IMR-90 (cell line): ENCODE measurements around the gene PPP6R3. TPM values are rescaled to one million over a fixed set of nuclear protein-coding genes. Genes with fewer than 3 reads are reported as not detected.

Experiments
- ATAC-seq: fragments of 200-7000 bp; cut with Tn5 transposase; 2 replicates; pipeline ENCODE4 v1.9.1; 2020; ENCODE audit warnings: low read depth, mild to moderate bottlenecking, moderate library complexity
- BruUV-seq: library from RNA; stranded (reverse); fragments of 400-500 nt; replicated peaks from 2 replicates; lab custom pipeline; 2021; lab: Mats Ljungman, UMichigan
- CTCF ChIA-PET: fragments of 300-600 bp; formaldehyde crosslinking; extraction: SDS; loops from one replicate; lab custom pipeline; 2021; ENCODE audit warnings: antibody characterized with exemption; lab: Yijun Ruan, JAX
- POLR2A ChIA-PET: fragments of 300-600 bp; sonication (Branson Sonifier 250); formaldehyde crosslinking; loops from one replicate; lab custom pipeline; 2022; ENCODE audit warnings: antibody characterized with exemption; ENCODE audit not compliant: unreplicated experiment; lab: Charles Lee
- DNase-seq: peaks from one replicate; pipeline ENCODE4 v3.0.0; 2013
- H2AFZ ChIP-seq: replicated peaks from 2 replicates; pipeline ENCODE3; 2013; ENCODE audit warnings: low read length, mild to moderate bottlenecking; ENCODE audit not compliant: poor library complexity
- H2AK5ac ChIP-seq: 2 replicates; pipeline ENCODE4 v1.6.1; 2013; ENCODE audit warnings: low read depth, low read length, inconsistent platforms
- H2AK9ac ChIP-seq: replicated peaks from 2 replicates; pipeline ENCODE3; 2013; ENCODE audit warnings: mild to moderate bottlenecking, low read depth, low read length, moderate library complexity; ENCODE audit not compliant: poor library complexity
- H2BK120ac ChIP-seq: 2 replicates; pipeline ENCODE4 v1.6.1; 2013; ENCODE audit warnings: low read depth, low read length, inconsistent platforms
- H2BK15ac ChIP-seq: 3 replicates; pipeline ENCODE4 v1.6.1; 2013; ENCODE audit warnings: low read depth, low read length, inconsistent platforms
- H2BK20ac ChIP-seq: 2 replicates; pipeline ENCODE4 v1.6.1; 2013; ENCODE audit warnings: low read depth, mild to moderate bottlenecking, inconsistent platforms, low read length, moderate library complexity
- H2BK5ac ChIP-seq: 2 replicates; pipeline ENCODE4 v1.6.1; 2013; ENCODE audit warnings: mild to moderate bottlenecking, low read depth, low read length, inconsistent platforms; ENCODE audit not compliant: poor library complexity, severe bottlenecking
- H3K14ac ChIP-seq: replicated peaks from 2 replicates; pipeline ENCODE4 v1.6.1; 2013; ENCODE audit warnings: low read depth, low read length, inconsistent platforms
- H3K18ac ChIP-seq: 2 replicates; pipeline ENCODE4 v1.6.1; 2013; ENCODE audit warnings: low read depth, low read length, control low read depth
- H3K23ac ChIP-seq: 2 replicates; pipeline ENCODE4 v1.6.1; 2013; ENCODE audit warnings: low read depth, low read length, inconsistent platforms
- H3K27ac ChIP-seq: 2 replicates; pipeline ENCODE4 v1.5.1; 2013; ENCODE audit warnings: mild to moderate bottlenecking, control low read depth, low read length; ENCODE audit not compliant: insufficient read depth
- H3K27me3 ChIP-seq: 2 replicates; pipeline ENCODE4 v1.6.1; 2013; ENCODE audit warnings: low read length; ENCODE audit not compliant: control insufficient read depth, insufficient read depth
- H3K36me3 ChIP-seq: 2 replicates; pipeline ENCODE4 v1.6.1; 2013; ENCODE audit warnings: low read length, mixed read lengths; ENCODE audit not compliant: control insufficient read depth, insufficient read depth
- H3K4ac ChIP-seq: 2 replicates; pipeline ENCODE4 v1.6.1; 2013; ENCODE audit warnings: low read depth, low read length, inconsistent platforms
- H3K4me1 ChIP-seq: 2 replicates; pipeline ENCODE4 v1.6.1; 2013; ENCODE audit warnings: low read length, mixed read lengths; ENCODE audit not compliant: control insufficient read depth, insufficient read depth
- H3K4me2 ChIP-seq: 2 replicates; pipeline ENCODE4 v1.6.1; 2013; ENCODE audit warnings: low read depth, mild to moderate bottlenecking, control low read depth, low read length, moderate library complexity
- H3K4me3 ChIP-seq: 2 replicates; pipeline ENCODE4 v1.5.1; 2013; ENCODE audit warnings: low read depth, mild to moderate bottlenecking, control low read depth, low read length, moderate library complexity; ENCODE audit not compliant: insufficient read depth
- H3K56ac ChIP-seq: 2 replicates; pipeline ENCODE4 v1.6.1; 2013; ENCODE audit warnings: low read length, inconsistent platforms; ENCODE audit not compliant: insufficient read depth; ENCODE audit errors: extremely low read depth
- H3K79me1 ChIP-seq, 2 experiments: 2 replicates each; pipeline ENCODE4 v1.6.1; 2013; ENCODE audit warnings: low read length in 2 of 2, inconsistent platforms in 1 of 2, low read depth in 1 of 2
- H3K9ac ChIP-seq: 2 replicates; pipeline ENCODE4 v1.6.1; 2013; ENCODE audit warnings: low read depth, low read length, control low read depth
- H3K9me1 ChIP-seq: 2 replicates; pipeline ENCODE4 v1.6.1; 2013; ENCODE audit warnings: low read length, inconsistent platforms; ENCODE audit not compliant: insufficient read depth
- H3K9me3 ChIP-seq: 2 replicates; pipeline ENCODE4 v1.6.1; 2013; ENCODE audit warnings: low read length; ENCODE audit not compliant: control insufficient read depth, insufficient read depth
- H4K20me1 ChIP-seq: 2 replicates; pipeline ENCODE4 v1.6.1; 2013; ENCODE audit warnings: low read length, inconsistent platforms; ENCODE audit not compliant: insufficient read depth
- H4K5ac ChIP-seq: 2 replicates; pipeline ENCODE4 v1.6.1; 2013; ENCODE audit warnings: mild to moderate bottlenecking, low read depth, low read length, control low read depth
- H4K8ac ChIP-seq, 2 experiments: 2 replicates each; pipeline ENCODE4 v1.6.1; 2013; ENCODE audit warnings: low read depth in 2 of 2, low read length in 2 of 2, control low read depth in 1 of 2, inconsistent platforms in 1 of 2
- H4K91ac ChIP-seq: 2 replicates; pipeline ENCODE4 v1.6.1; 2013; ENCODE audit warnings: low read depth, low read length, inconsistent platforms; ENCODE audit not compliant: insufficient read depth
- BHLHE40 ChIP-seq: fragments of 150-350 bp; IDR thresholded peaks from 2 replicates; pipeline ENCODE4 v1.6.1; 2016; ENCODE audit warnings: mild to moderate bottlenecking, low read depth, low read length
- CEBPB ChIP-seq: IDR thresholded peaks from 2 replicates; pipeline ENCODE4 v1.6.1; 2012; ENCODE audit warnings: low read depth, low read length, improper control_type of control experiment
- FOS ChIP-seq: fragments of 150-350 bp; IDR thresholded peaks from 2 replicates; pipeline ENCODE4 v1.6.1; 2016; ENCODE audit warnings: low read depth, low read length
- MAFK ChIP-seq: IDR thresholded peaks from 2 replicates; pipeline ENCODE4 v1.6.1; 2012; ENCODE audit warnings: low read depth, low read length, improper control_type of control experiment
- MAZ ChIP-seq: IDR thresholded peaks from 2 replicates; pipeline ENCODE4 v1.6.1; 2012; ENCODE audit warnings: low read depth, mild to moderate bottlenecking, low read length, improper control_type of control experiment, moderate library complexity, borderline replicate concordance
- MXI1 ChIP-seq: IDR thresholded peaks from 2 replicates; pipeline ENCODE4 v1.6.1; 2012; ENCODE audit warnings: low read depth, mild to moderate bottlenecking, low read length, moderate library complexity, borderline replicate concordance
- NFE2L2 ChIP-seq: fragments of 150-350 bp; IDR thresholded peaks from 2 replicates; pipeline ENCODE4 v1.6.1; 2016; ENCODE audit warnings: low read depth, mild to moderate bottlenecking, low read length
- POLR2A ChIP-seq: IDR thresholded peaks from 2 replicates; pipeline ENCODE4 v1.6.1; 2012; ENCODE audit warnings: mild to moderate bottlenecking, low read depth, low read length
- RCOR1 ChIP-seq: IDR thresholded peaks from 2 replicates; pipeline ENCODE4 v1.6.1; 2012; ENCODE audit warnings: mild to moderate bottlenecking, low read length, improper control_type of control experiment; ENCODE audit not compliant: insufficient replicate concordance
- RFX5 ChIP-seq: IDR thresholded peaks from 2 replicates; pipeline ENCODE4 v1.8.0; 2012; ENCODE audit warnings: low read depth, mild to moderate bottlenecking, low read length, moderate library complexity
- SMC3 ChIP-seq: fragments of 150-350 bp; IDR thresholded peaks from 2 replicates; pipeline ENCODE4 v1.6.1; 2016; ENCODE audit warnings: low read depth, mild to moderate bottlenecking, antibody characterized with exemption, low read length, moderate library complexity
- WGBS, 2 experiments: methylation state at CpG; one replicate each; pipeline versions ENCODE4 v1.1.5 to v1.1.7; 2013; ENCODE audit warnings: missing lambda C conversion rate in 2 of 2; ENCODE audit not compliant: insufficient read length in 1 of 2; ENCODE audit errors: extremely low coverage in 2 of 2; 5-methylcytosine and 5-hydroxymethylcytosine counted together
- dilution Hi-C: fragments of 300-500 bp; cut with HindIII; formaldehyde crosslinking; loops from one replicate; pipeline ENCODE4 v1.14.3; 2018; ENCODE audit warnings: low sequenced_read_pairs; ENCODE audit not compliant: unreplicated experiment
- in situ Hi-C: fragments of 300-500 bp; cut with MboI; formaldehyde crosslinking; loops from 3 replicates; pipeline ENCODE4 v1.14.3; 2019; ENCODE audit warnings: low sequenced_read_pairs, inconsistent platforms, mixed read lengths
- intact Hi-C: fragments of 100-400 bp; cut with micrococcal nuclease; formaldehyde crosslinking; loops from 2 replicates; pipeline ENCODE4 v1.10.0; 2022
- polyA plus RNA-seq, 3 experiments: library from polyadenylated mRNA; depleted of rRNA; stranded (reverse); fragments of >200 nt; gene quantifications; 2 replicates each; pipeline ENCODE4 v1.2.3, GENCODE V29; 2012; ENCODE audit warnings: low replicate concordance in 1 of 3
- total RNA-seq: library from RNA; depleted of rRNA; stranded (reverse); fragments of >200 nt; gene quantifications from 2 replicates; pipeline ENCODE4 v1.2.3, GENCODE V29; 2012
- TF ChIP-seq, protein P1 (sequence below): conservative IDR thresholded peaks from 2 replicates; pipeline ENCODE4 v1.5.1; 2012; ENCODE audit warnings: mild to moderate bottlenecking, low read depth, low read length, improper control_type of control experiment
- TF ChIP-seq, protein P2 (sequence below): fragments of 150-350 bp; IDR thresholded peaks from 2 replicates; pipeline ENCODE4 v1.6.1; 2017; ENCODE audit warnings: mild to moderate bottlenecking, antibody characterized with exemption, low read length, low read depth

The PPP6R3 gene
- total and polyA plus RNA-seq, 2 of the 4 experiments (the other 2 are of a cell fraction): 29.0 to 123 TPM

DNA sequence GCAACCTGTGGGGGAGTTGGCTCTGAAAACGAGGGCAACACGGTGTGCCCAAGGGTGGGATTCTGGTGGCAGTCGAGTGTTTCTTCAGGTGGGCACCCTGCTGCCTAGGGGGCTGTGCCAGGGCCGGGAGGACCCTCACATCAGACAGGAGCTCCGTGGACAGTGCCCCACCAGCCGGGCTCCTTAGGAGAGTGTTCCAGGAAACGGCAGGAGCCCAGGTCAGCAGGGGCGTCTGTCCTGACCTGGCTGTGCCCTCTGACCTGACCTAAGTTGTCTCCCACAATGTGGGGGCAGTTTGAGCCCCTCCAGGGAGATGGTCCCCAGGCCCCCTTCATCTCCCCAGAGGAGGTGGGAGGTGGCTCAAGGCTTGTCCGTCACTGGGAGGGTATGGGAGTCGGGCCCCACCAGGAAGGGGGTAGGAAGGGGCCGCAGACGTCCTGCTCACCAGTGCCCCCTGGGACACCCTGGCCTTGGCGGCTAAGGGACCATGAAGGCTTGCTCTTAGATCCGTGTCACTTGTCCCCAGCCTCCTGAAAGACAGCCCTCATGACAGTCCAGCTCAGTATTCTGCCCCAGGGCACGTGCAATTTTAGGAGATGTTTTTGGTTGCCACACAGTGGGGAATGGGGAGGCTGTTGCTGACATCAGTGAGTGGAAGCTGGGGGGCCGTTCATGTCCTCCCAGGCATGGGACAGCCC, 191.6 kb downstream of the PPP6R3 start:
- H2AK5ac ChIP-seq: no peak overlapping the region
- H4K91ac ChIP-seq: no peak overlapping the region
- no peak overlapping the region for H3K9ac ChIP-seq
- peaks cover 15% of the 10 kb centered on the region for H3K9me3 ChIP-seq
- TF ChIP-seq CEBPB (no peak), MAFK (no peak), NFE2L2 (no peak), RCOR1 (no peak), POLR2A (no peak), FOS (no peak), MAZ (no peak), RFX5 (no peak), BHLHE40 (no peak), MXI1 (no peak), SMC3 (no peak)
- TF ChIP-seq, protein P1, sequence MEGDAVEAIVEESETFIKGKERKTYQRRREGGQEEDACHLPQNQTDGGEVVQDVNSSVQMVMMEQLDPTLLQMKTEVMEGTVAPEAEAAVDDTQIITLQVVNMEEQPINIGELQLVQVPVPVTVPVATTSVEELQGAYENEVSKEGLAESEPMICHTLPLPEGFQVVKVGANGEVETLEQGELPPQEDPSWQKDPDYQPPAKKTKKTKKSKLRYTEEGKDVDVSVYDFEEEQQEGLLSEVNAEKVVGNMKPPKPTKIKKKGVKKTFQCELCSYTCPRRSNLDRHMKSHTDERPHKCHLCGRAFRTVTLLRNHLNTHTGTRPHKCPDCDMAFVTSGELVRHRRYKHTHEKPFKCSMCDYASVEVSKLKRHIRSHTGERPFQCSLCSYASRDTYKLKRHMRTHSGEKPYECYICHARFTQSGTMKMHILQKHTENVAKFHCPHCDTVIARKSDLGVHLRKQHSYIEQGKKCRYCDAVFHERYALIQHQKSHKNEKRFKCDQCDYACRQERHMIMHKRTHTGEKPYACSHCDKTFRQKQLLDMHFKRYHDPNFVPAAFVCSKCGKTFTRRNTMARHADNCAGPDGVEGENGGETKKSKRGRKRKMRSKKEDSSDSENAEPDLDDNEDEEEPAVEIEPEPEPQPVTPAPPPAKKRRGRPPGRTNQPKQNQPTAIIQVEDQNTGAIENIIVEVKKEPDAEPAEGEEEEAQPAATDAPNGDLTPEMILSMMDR: no peak
- TF ChIP-seq, protein P2, sequence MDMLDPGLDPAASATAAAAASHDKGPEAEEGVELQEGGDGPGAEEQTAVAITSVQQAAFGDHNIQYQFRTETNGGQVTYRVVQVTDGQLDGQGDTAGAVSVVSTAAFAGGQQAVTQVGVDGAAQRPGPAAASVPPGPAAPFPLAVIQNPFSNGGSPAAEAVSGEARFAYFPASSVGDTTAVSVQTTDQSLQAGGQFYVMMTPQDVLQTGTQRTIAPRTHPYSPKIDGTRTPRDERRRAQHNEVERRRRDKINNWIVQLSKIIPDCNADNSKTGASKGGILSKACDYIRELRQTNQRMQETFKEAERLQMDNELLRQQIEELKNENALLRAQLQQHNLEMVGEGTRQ: no peak
- no peak overlapping the region for H2BK20ac ChIP-seq
- H2AK9ac ChIP-seq: no peak overlapping the region
- no peak overlapping the region for H4K5ac ChIP-seq
- ChIA-PET POLR2A (no interaction called here), CTCF (no interaction called here)
- H3K56ac ChIP-seq: no peak overlapping the region
- H4K20me1 ChIP-seq: no peaks in the 10 kb centered on the region
- no peak overlapping the region for H2AFZ ChIP-seq
- H3K4ac ChIP-seq: no peak overlapping the region
- H4K8ac ChIP-seq: no peak overlapping the region
- intact Hi-C loops (no loop called here), in situ Hi-C loops (no loop called here), dilution Hi-C loops (no loop called here)
- H3K9me1 ChIP-seq: no peaks in the 10 kb centered on the region
- H3K36me3 ChIP-seq: no peaks in the 10 kb centered on the region
- no peak overlapping the region for H3K18ac ChIP-seq
- H3K14ac ChIP-seq: no peak overlapping the region
- no peak for DNase-seq
- H3K23ac ChIP-seq: no peak overlapping the region
- no peak overlapping the region for H2BK120ac ChIP-seq
- no peaks in the 10 kb centered on the region for H3K4me1 ChIP-seq
- no peak overlapping the region for H2BK5ac ChIP-seq
- H3K4me3 ChIP-seq: no peak overlapping the region
- no peaks in the 10 kb centered on the region for H3K79me1 ChIP-seq
- ATAC-seq: no peak
- WGBS, 2 experiments: 41% methylated on average over 3 of the region's 16 CpGs; no CpG with 5 or more reads in 1 of the 2 experiments
- no peak overlapping the region for H3K4me2 ChIP-seq
- H3K27ac ChIP-seq: no peak overlapping the region
- BruUV-seq: no TSS peak
- H2BK15ac ChIP-seq: no peak overlapping the region
- peaks cover 30% of the 10 kb centered on the region for H3K27me3 ChIP-seq
